GM12878 (cell line): Measurements from ENCODE around the gene CD96. TPM values are rescaled to one million over a fixed set of nuclear protein-coding genes. Genes with fewer than 3 reads are reported as not detected.

Source experiments
- ATAC-seq: fragments of 200-7000 bp; cut with Tn5 transposase; 3 replicates; pipeline ENCODE4 v1.9.1; 2020; ENCODE audit warnings: mild to moderate bottlenecking, moderate library complexity
- BruUV-seq: library from RNA; stranded (reverse); fragments of 400-500 nt; replicated peaks from 2 replicates; lab custom pipeline; 2021; lab: Mats Ljungman, UMichigan
- CTCF ChIA-PET: fragments of 300-600 bp; sonication (Branson Sonifier 250); formaldehyde crosslinking; extraction: SDS; loops from one replicate; lab custom pipeline; 2021; ENCODE audit warnings: inconsistent platforms; lab: Yijun Ruan, JAX
- POLR2A ChIA-PET: fragments of 350-600 bp; formaldehyde crosslinking; extraction: SDS; loops from one replicate; lab custom pipeline; 2021; ENCODE audit warnings: inconsistent platforms; lab: Charles Lee
- RAD21 ChIA-PET: fragments of 300-600 bp; sonication (Branson Sonifier 250); formaldehyde crosslinking; loops from one replicate; lab custom pipeline; 2023; ENCODE audit warnings: antibody characterized with exemption; ENCODE audit not compliant: unreplicated experiment; lab: Charles Lee
- SMC1A ChIA-PET: fragments of 300-600 bp; sonication (Branson Sonifier 250); formaldehyde crosslinking; loops from one replicate; lab custom pipeline; 2023; ENCODE audit not compliant: unreplicated experiment, uncharacterized antibody; lab: Charles Lee
- DNase-seq: peaks from one replicate; pipeline ENCODE4 v3.0.0-alpha.2; 2011; ENCODE audit warnings: low read depth, low spot score
- FAIRE-seq: peaks from 3 replicates; lab custom pipeline; 2011; peaks lifted over from hg19 to GRCh38; lab: Jason Lieb, UNC
- H2AFZ ChIP-seq: 2 replicates; pipeline ENCODE4 v1.6.0; 2011; ENCODE audit warnings: low read depth, low read length, control low read depth; ENCODE audit not compliant: control insufficient read depth
- H3K27ac ChIP-seq: 2 replicates; pipeline ENCODE4 v1.5.1; 2011; ENCODE audit warnings: control low read depth; ENCODE audit not compliant: control insufficient read depth, insufficient read depth
- H3K27me3 ChIP-seq, 2 experiments: replicated peaks in 1 of 2; 2 replicates each; pipeline versions ENCODE4 v1.6.0 to v1.6.1; 2011; ENCODE audit warnings: low read length in 1 of 2; ENCODE audit not compliant: control insufficient read depth in 2 of 2, insufficient read depth in 2 of 2
- H3K36me3 ChIP-seq, 2 experiments: 2 replicates each; pipeline ENCODE4 v1.5.1; 2011; ENCODE audit warnings: low read length in 1 of 2; ENCODE audit not compliant: control insufficient read depth in 2 of 2, insufficient read depth in 2 of 2
- H3K4me1 ChIP-seq: 2 replicates; pipeline ENCODE4 v1.6.1; 2011; ENCODE audit warnings: mild to moderate bottlenecking, low read length, moderate library complexity, mixed read lengths; ENCODE audit not compliant: control insufficient read depth, insufficient read depth
- H3K4me2 ChIP-seq: 2 replicates; pipeline ENCODE4 v1.6.0; 2011; ENCODE audit warnings: control low read depth; ENCODE audit not compliant: control insufficient read depth, insufficient read depth
- H3K4me3 ChIP-seq: fragments of 200-600 bp; sonication (generic); 2 replicates; pipeline ENCODE4 v1.5.1; 2016
- H3K79me2 ChIP-seq: 2 replicates; pipeline ENCODE4 v1.6.0; 2011; ENCODE audit warnings: low read length; ENCODE audit not compliant: control insufficient read depth, insufficient read depth
- H3K9ac ChIP-seq: 2 replicates; pipeline ENCODE4 v1.8.0; 2011; ENCODE audit warnings: low read length, control low read depth, mixed read lengths; ENCODE audit not compliant: control insufficient read depth, insufficient read depth
- H3K9me3 ChIP-seq: replicated peaks from 3 replicates; pipeline ENCODE4 v1.5.1; 2011; ENCODE audit warnings: mild to moderate bottlenecking, low read length; ENCODE audit not compliant: control insufficient read depth, insufficient read depth
- H4K20me1 ChIP-seq: 2 replicates; pipeline ENCODE4 v1.6.0; 2011; ENCODE audit not compliant: control insufficient read depth, insufficient read depth
- BCL3 ChIP-seq: IDR thresholded peaks from 2 replicates; pipeline ENCODE4 v1.6.1; 2011; ENCODE audit warnings: borderline replicate concordance, low read depth, mild to moderate bottlenecking, moderate library complexity, low read length; ENCODE audit not compliant: insufficient read depth, poor library complexity, severe bottlenecking
- EED ChIP-seq: sonication (generic); IDR thresholded peaks from 2 replicates; pipeline ENCODE4 v1.6.1; 2016; ENCODE audit warnings: antibody characterized with exemption, low read depth
- HCFC1 ChIP-seq: fragments of 150-350 bp; IDR thresholded peaks from 2 replicates; pipeline ENCODE4 v1.6.1; 2014; ENCODE audit warnings: low read length
- HDAC2 ChIP-seq: fragments of 200-600 bp; sonication (generic); IDR thresholded peaks from 2 replicates; pipeline ENCODE4 v1.6.1; 2017
- POU2F2 ChIP-seq: IDR thresholded peaks from 3 replicates; pipeline ENCODE4 v1.6.1; 2011; ENCODE audit warnings: low read depth, mild to moderate bottlenecking, low read length, borderline replicate concordance
- RAD21 ChIP-seq: IDR thresholded peaks from 2 replicates; pipeline ENCODE4 v1.6.1; 2011; ENCODE audit warnings: mild to moderate bottlenecking, low read depth, low read length, moderate library complexity; ENCODE audit not compliant: insufficient read depth
- RB1 ChIP-seq: fragments of 450-650 bp; formaldehyde crosslinking; IDR thresholded peaks from 2 replicates; pipeline ENCODE4 v1.6.1; 2017; ENCODE audit warnings: mild to moderate bottlenecking, borderline replicate concordance
- RCOR1 ChIP-seq: conservative IDR thresholded peaks from 2 replicates; pipeline ENCODE4 v1.6.1; 2012; ENCODE audit warnings: low read depth, low read length, improper control_type of control experiment
- STAT1 ChIP-seq: fragments of 450-650 bp; conservative IDR thresholded peaks from 2 replicates; pipeline ENCODE4 v1.6.1; 2014; ENCODE audit warnings: antibody characterized with exemption, mild to moderate bottlenecking
- ZNF207 ChIP-seq: fragments of 450-650 bp; IDR thresholded peaks from 2 replicates; pipeline ENCODE4 v1.6.1; 2014; ENCODE audit warnings: antibody characterized with exemption, mild to moderate bottlenecking, borderline replicate concordance
- WGBS: methylation state at CpG from one replicate; pipeline ENCODE4 v1.1.6; 2016; ENCODE audit warnings: low lambda C conversion rate; ENCODE audit not compliant: insufficient replicate concordance, insufficient coverage; ENCODE audit errors: missing lambda C conversion rate; 5-methylcytosine and 5-hydroxymethylcytosine counted together
- in situ Hi-C: fragments of 300-500 bp; cut with MboI; formaldehyde crosslinking; loops from 9 replicates; pipeline ENCODE4 v1.14.3; 2018; ENCODE audit warnings: mixed read lengths
- intact Hi-C: fragments of 100-400 bp; cut with micrococcal nuclease; formaldehyde crosslinking; loops from one replicate; pipeline ENCODE4 v1.14.2; 2022; ENCODE audit not compliant: unreplicated experiment
- polyA plus RNA-seq, 11 experiments: library from polyadenylated mRNA; depleted of rRNA in 4 of 11; unstranded in 6 of 11; stranded (reverse) in 5 of 11; fragments of >200 nt; fragmentation: Nextera tagmentation in 4 of 11; fragmentation: Illumina TruSeq in 1 of 11; extraction: Ambion mirVana in 4 of 11; extraction: Trizol in 1 of 11; gene quantifications; 1 replicate in 1 of 11; 2 replicates in 10 of 11; pipeline versions ENCODE4 v1.2.1 to v1.2.3, GENCODE V29; 2011 to 2016; ENCODE audit warnings: inconsistent platforms in 2 of 11, missing spikeins in 2 of 11, low read depth in 1 of 11
- total RNA-seq, 4 experiments: library from RNA; depleted of rRNA in 3 of 4; stranded (reverse); fragments of >200 nt in 3 of 4; fragmentation: Illumina TruSeq in 1 of 4; extraction: Trizol in 1 of 4; gene quantifications; 2 replicates each; pipeline versions ENCODE4 v1.2.1 to v1.2.3, GENCODE V29; 2013 to 2021

CD96 gene
- total and polyA plus RNA-seq, 10 of the 15 experiments (the other 5 are each of a cell fraction or from before 2014, with no cell fraction given), result 0.13 to 10.1 (median 0.47) TPM

GRCh38 chr3:111691293-111691909, 149.4 kb downstream of the CD96 start (continued):
- TF ChIP-seq RAD21, result peak; percentile 52
- no peak for TF ChIP-seq STAT1

DNA sequence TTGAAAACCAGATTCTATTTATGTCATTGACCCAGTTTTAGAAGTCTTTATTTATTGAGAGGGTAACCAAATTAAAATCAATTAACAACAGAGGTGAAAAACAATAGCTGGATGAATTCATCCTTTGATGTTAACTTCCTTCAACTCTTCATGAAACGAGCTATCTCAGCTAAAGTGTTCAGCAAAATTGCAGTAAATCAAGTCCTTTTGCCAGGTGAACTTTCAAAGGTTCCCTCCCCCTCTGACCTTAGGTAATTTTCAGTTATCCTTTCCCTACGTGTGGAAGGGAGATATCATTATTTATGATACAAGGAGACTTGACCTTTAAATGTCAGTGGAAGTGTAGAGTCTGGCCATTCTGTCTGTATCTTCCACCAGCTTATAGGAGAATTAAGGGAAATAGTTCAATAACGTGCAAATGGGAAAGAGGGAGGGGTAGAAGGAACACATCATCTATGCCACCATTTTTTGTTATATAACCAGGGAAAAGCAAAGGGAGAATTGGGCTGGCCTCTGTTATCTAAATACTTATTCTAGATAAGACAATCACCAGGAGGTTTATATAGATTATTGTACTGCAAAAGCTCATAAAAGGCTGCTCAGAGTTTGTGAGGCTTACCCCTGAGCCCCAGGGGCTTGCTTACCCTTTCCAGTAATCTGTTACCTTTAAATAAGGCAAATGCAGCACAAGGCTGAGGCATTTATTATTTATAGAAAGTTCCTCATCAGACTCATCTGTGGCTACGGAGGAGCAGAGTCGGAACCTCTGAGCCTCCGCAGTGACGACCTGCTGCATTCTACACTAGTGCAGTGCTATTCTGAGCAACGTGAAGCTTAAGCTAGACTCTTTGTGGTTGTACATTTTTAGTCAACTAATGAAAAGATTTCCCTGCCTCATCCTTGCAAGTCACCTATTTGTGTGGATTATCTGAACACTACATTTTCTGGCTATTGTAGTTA, 150.9 kb downstream of the CD96 start:
- intact Hi-C loops, result no loop called here
- 26% methylated on average over 8 of the region's 8 CpGs for WGBS

More for the DNA sequence above, 150.9 kb downstream of the CD96 start:
- no TSS peak for BruUV-seq
- H3K4me1 ChIP-seq, result peaks cover 6% of the 10 kb centered on the region; the same call in 1 of the 2 replicates
- no peak for TF ChIP-seq BCL3
- TF ChIP-seq HDAC2, result no peak
- TF ChIP-seq RB1, result no peak
- no peak for TF ChIP-seq POU2F2
- no peak for TF ChIP-seq HCFC1
- no peak for TF ChIP-seq EED
- TF ChIP-seq ZNF207, result no peak
- no peak for TF ChIP-seq RCOR1
- in situ Hi-C loops, result no loop called here
- ChIA-PET CTCF (interaction anchor here (0.6 to 4.9 kb wide), 16 partner anchors 8 to 321 kb away, joined by 3 to 68 read pairs (median 8); no protein-coding TSS in a partner anchor), RAD21 (interaction anchor here (0.8 to 5.3 kb wide), 12 partner anchors 8 to 438 kb away, joined by 3 to 112 read pairs (median 4); no protein-coding TSS in a partner anchor), POLR2A (interaction anchor here (0.5 to 1.2 kb wide), 6 partner anchors 12 to 286 kb away, joined by 3 to 4 read pairs (median 3); partner anchors contain the start of gene ABHD10), SMC1A (interaction anchor here (0.8 to 4.9 kb wide), 16 partner anchors 8 to 348 kb away, joined by 3 to 58 read pairs (median 4); no protein-coding TSS in a partner anchor)
- no peak overlapping the region for H3K4me3 ChIP-seq
- H2AFZ ChIP-seq, result no peak overlapping the region
- FAIRE-seq (peak; percentile 65), ATAC-seq (peak; percentile 50), DNase-seq (no peak)
- H3K9ac ChIP-seq, result no peak overlapping the region
- H4K20me1 ChIP-seq, result no peaks in the 10 kb centered on the region
- H3K9me3 ChIP-seq, result no peaks in the 10 kb centered on the region
- H3K27ac ChIP-seq, result no peak overlapping the region
- no peaks in the 10 kb centered on the region for H3K36me3 ChIP-seq
- no peaks in the 10 kb centered on the region for H3K79me2 ChIP-seq
- no peak overlapping the region for H3K4me2 ChIP-seq
- H3K27me3 ChIP-seq, result no peaks in the 10 kb centered on the region
